Neural cell (in vitro differentiated cells): Measurements from ENCODE around the gene FAM200B. TPM values are rescaled to one million over a fixed set of nuclear protein-coding genes. Genes with fewer than 3 reads are reported as not detected.

Experiments used
- H2AFZ ChIP-seq: fragments of 200-600, 300-800 bp; sonication (generic), shearing (Covaris generic); 2 replicates; pipeline ENCODE4 v1.6.0; 2014; ENCODE audit warnings: low read depth, mild to moderate bottlenecking, antibody characterized with exemption, low read length, moderate library complexity
- H3F3A ChIP-seq: fragments of 200-600 bp; shearing (Covaris generic); 2 replicates; pipeline ENCODE4 v1.6.1; 2016; ENCODE audit warnings: mild to moderate bottlenecking, moderate library complexity, mixed read lengths, antibody characterized with exemption, low read length; ENCODE audit not compliant: insufficient read depth, poor library complexity, severe bottlenecking
- H3K27ac ChIP-seq: fragments of 200-600, 300-800 bp; sonication (generic), shearing (Covaris generic); 2 replicates; pipeline ENCODE4 v1.5.1; 2014; ENCODE audit warnings: mild to moderate bottlenecking, low read length, moderate library complexity
- H3K27me3 ChIP-seq: fragments of 300-800, 200-600 bp; sonication (generic), shearing (Covaris generic); 2 replicates; pipeline ENCODE4 v1.6.0; 2014; ENCODE audit warnings: mild to moderate bottlenecking, low read depth, low read length, moderate library complexity; ENCODE audit not compliant: insufficient read depth
- H3K36me3 ChIP-seq: fragments of 300-800, 200-600 bp; sonication (generic), shearing (Covaris generic); 2 replicates; pipeline ENCODE4 v1.5.1; 2014; ENCODE audit warnings: mild to moderate bottlenecking, antibody characterized with exemption, low read length, moderate library complexity; ENCODE audit not compliant: insufficient read depth
- H3K4me2 ChIP-seq: fragments of 300-800, 200-600 bp; sonication (generic), shearing (Covaris generic); 2 replicates; pipeline ENCODE4 v1.6.0; 2014; ENCODE audit warnings: mild to moderate bottlenecking, low read length
- H3K4me3 ChIP-seq: fragments of 300-800, 200-600 bp; sonication (generic), shearing (Covaris generic); 2 replicates; pipeline ENCODE4 v1.5.1; 2014; ENCODE audit warnings: mild to moderate bottlenecking, low read length, moderate library complexity
- H3K79me2 ChIP-seq: fragments of 200-600 bp; shearing (Covaris generic); replicated peaks from 2 replicates; pipeline ENCODE4 v1.6.0; 2014; ENCODE audit warnings: mild to moderate bottlenecking, low read length, moderate library complexity; ENCODE audit not compliant: insufficient read depth
- H3K9ac ChIP-seq: fragments of 300-800, 200-600 bp; sonication (generic), shearing (Covaris generic); 2 replicates; pipeline ENCODE4 v1.6.1; 2016; ENCODE audit warnings: mild to moderate bottlenecking, low read length, mixed read lengths
- H3K9me2 ChIP-seq: fragments of 200-600 bp; shearing (Covaris generic); 2 replicates; pipeline ENCODE4 v1.6.1; 2016; ENCODE audit warnings: mild to moderate bottlenecking, low read length, mixed read lengths; ENCODE audit not compliant: insufficient read depth
- H3K9me3 ChIP-seq: fragments of 200-600, 300-800 bp; sonication (generic), shearing (Covaris generic); 2 replicates; pipeline ENCODE4 v1.6.1; 2016; ENCODE audit warnings: mild to moderate bottlenecking, mixed run types, low read length, moderate library complexity, mixed read lengths
- H4K20me1 ChIP-seq: fragments of 200-600 bp; shearing (Covaris generic); 2 replicates; pipeline ENCODE4 v1.6.1; 2016; ENCODE audit warnings: mild to moderate bottlenecking, mixed run types; ENCODE audit not compliant: insufficient read depth
- EP300 ChIP-seq: fragments of 450-650 bp; conservative IDR thresholded peaks from 2 replicates; pipeline ENCODE4 v1.6.1; 2014; ENCODE audit warnings: antibody characterized with exemption, mild to moderate bottlenecking, moderate library complexity; ENCODE audit not compliant: poor library complexity, severe bottlenecking
- EZH2 ChIP-seq: fragments of 200-600, 300-800 bp; shearing (Covaris generic), sonication (generic); IDR thresholded peaks from 2 replicates; pipeline ENCODE4 v1.6.1; 2014; ENCODE audit warnings: antibody characterized with exemption, low read length, borderline replicate concordance, mild to moderate bottlenecking; ENCODE audit not compliant: insufficient read depth, poor library complexity, severe bottlenecking
- MXI1 ChIP-seq: fragments of 450-650 bp; conservative IDR thresholded peaks from 2 replicates; pipeline ENCODE4 v1.6.1; 2014; ENCODE audit warnings: antibody characterized with exemption, mild to moderate bottlenecking; ENCODE audit not compliant: poor library complexity, severe bottlenecking
- RAD21 ChIP-seq: fragments of 450-650 bp; conservative IDR thresholded peaks from 2 replicates; pipeline ENCODE4 v1.6.1; 2014; ENCODE audit warnings: antibody characterized with exemption, mild to moderate bottlenecking, moderate library complexity
- SMC3 ChIP-seq: fragments of 450-650 bp; conservative IDR thresholded peaks from 2 replicates; pipeline ENCODE4 v1.6.1; 2014; ENCODE audit warnings: antibody characterized with exemption, mild to moderate bottlenecking, moderate library complexity; ENCODE audit not compliant: poor library complexity
- polyA plus RNA-seq: library from polyadenylated mRNA; depleted of rRNA; stranded (reverse); fragments of >200 nt; gene quantifications from 2 replicates; pipeline ENCODE4 v1.2.3, GENCODE V29; 2014
- TF ChIP-seq, protein P1 (sequence below): fragments of 450-650 bp; IDR thresholded peaks from 2 replicates; pipeline ENCODE4 v1.5.1; 2014; ENCODE audit warnings: antibody characterized with exemption, mild to moderate bottlenecking, moderate library complexity; ENCODE audit not compliant: poor library complexity, severe bottlenecking

Gene FAM200B
- polyA plus RNA-seq, 1 donor from 2014 or later, result 238 TPM

DNA sequence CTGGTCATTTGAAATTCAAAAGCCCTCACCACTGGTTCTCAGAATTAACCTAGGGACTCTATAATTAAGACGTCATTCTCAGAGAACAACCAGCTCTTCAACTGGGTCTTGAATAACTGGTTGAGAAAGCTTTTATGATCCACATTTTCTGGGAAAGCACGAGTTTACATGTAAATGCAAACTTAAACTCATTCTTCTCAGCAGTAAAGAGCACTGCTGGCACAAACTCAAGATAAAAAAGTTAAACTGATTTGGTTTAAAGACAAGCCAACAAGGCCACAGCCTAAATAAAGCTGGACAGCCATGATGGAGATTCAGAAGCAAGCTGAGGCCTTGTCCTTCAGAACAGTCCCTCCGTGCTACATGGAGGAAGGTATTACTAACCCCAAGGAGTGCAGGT, 34.5 kb downstream of the FAM200B start:
- no peak for TF ChIP-seq EZH2
- TF ChIP-seq RAD21, result no peak
- TF ChIP-seq EP300, result no peak
- TF ChIP-seq MXI1, result no peak
- no peak for TF ChIP-seq SMC3
- TF ChIP-seq, protein P1, sequence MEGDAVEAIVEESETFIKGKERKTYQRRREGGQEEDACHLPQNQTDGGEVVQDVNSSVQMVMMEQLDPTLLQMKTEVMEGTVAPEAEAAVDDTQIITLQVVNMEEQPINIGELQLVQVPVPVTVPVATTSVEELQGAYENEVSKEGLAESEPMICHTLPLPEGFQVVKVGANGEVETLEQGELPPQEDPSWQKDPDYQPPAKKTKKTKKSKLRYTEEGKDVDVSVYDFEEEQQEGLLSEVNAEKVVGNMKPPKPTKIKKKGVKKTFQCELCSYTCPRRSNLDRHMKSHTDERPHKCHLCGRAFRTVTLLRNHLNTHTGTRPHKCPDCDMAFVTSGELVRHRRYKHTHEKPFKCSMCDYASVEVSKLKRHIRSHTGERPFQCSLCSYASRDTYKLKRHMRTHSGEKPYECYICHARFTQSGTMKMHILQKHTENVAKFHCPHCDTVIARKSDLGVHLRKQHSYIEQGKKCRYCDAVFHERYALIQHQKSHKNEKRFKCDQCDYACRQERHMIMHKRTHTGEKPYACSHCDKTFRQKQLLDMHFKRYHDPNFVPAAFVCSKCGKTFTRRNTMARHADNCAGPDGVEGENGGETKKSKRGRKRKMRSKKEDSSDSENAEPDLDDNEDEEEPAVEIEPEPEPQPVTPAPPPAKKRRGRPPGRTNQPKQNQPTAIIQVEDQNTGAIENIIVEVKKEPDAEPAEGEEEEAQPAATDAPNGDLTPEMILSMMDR, result no peak
- Histone ChIP-seq H3K4me3 (no peak overlapping the region), H3F3A (no peaks in the 10 kb centered on the region), H3K9me2 (no peaks in the 10 kb centered on the region), H2AFZ (no peak overlapping the region), H4K20me1 (no peaks in the 10 kb centered on the region), H3K4me2 (no peak overlapping the region), H3K9ac (no peak overlapping the region), H3K36me3 (no peaks in the 10 kb centered on the region), H3K79me2 (no peaks in the 10 kb centered on the region), H3K9me3 (no peaks in the 10 kb centered on the region), H3K27ac (no peak overlapping the region), H3K27me3 (no peaks in the 10 kb centered on the region)

DNA sequence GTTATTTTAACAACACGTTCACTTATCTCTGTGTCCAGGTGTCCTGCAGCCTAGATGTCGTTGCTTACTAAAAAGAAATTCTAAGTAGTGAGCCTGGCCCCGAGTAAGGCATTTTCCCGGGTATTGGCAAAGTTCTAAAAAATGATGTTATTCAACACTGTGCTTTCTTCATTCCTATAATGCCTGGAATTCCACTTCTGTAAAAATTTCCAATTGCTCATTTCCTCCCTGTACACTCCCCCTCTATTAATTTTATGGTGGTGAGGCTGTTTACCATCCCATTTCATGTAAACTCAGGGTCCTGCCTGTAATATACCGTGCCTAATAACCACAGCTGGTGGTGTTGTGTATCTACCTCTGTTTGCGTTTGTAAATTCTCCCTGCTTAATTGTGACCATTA, 35.5 kb downstream of the FAM200B start:
- H2AFZ ChIP-seq, result no peak overlapping the region
- no peak overlapping the region for H3K4me2 ChIP-seq
- H3K4me3 ChIP-seq, result no peak overlapping the region
- TF ChIP-seq MXI1, result no peak
- TF ChIP-seq EZH2, result no peak
- H3K9me3 ChIP-seq, result no peaks in the 10 kb centered on the region
- H3F3A ChIP-seq, result no peaks in the 10 kb centered on the region
- H3K36me3 ChIP-seq, result no peaks in the 10 kb centered on the region
- H3K79me2 ChIP-seq, result no peaks in the 10 kb centered on the region
- no peaks in the 10 kb centered on the region for H3K27me3 ChIP-seq
- H3K9ac ChIP-seq, result no peak overlapping the region
- H4K20me1 ChIP-seq, result no peaks in the 10 kb centered on the region
- H3K9me2 ChIP-seq, result no peaks in the 10 kb centered on the region
- H3K27ac ChIP-seq, result no peak overlapping the region

DNA sequence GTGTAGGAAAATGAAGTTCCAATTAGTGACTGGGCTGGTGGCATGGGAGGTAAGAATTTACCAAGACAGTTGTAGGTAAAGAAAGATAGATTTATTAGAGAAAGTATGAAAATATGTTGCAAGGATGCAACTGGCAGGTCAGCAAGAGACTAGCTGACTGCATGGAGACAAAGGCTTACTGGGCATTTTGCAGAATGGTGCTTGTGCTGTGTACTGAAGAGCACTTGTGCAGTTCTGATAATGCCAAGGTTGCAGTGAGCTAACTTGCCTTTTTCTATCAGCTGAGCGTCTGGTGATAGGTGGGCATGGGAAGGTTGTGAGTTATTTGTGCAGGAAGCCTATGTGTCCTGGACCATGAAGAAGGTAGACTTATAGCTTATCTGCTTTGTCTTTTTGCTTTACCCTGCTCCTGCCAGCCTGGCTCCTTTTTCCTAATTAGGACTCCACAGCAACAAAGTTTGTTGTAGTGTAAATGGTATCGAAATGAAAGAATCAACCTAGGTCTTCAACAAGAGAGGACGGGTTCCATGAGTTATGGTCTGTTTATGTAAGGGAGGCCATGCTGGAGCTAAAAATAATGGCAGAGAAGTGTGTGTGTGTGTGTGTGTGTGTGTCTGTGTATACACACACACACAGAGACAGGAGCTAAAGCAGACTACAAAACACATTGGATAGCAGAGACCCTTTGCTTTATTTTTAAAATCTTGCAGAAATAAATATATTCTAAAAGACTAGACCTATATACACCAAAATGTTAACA, 36.2 kb downstream of the FAM200B start:
- no peaks in the 10 kb centered on the region for H3K27me3 ChIP-seq
- no peak overlapping the region for H3K27ac ChIP-seq
- H3K4me2 ChIP-seq, result no peak overlapping the region
- H3K36me3 ChIP-seq, result no peaks in the 10 kb centered on the region
- no peaks in the 10 kb centered on the region for H3F3A ChIP-seq
- no peaks in the 10 kb centered on the region for H3K9me3 ChIP-seq
- H3K4me3 ChIP-seq, result no peak overlapping the region
- TF ChIP-seq SMC3 (no peak), RAD21 (no peak), EZH2 (no peak)
- H3K9me2 ChIP-seq, result no peaks in the 10 kb centered on the region
- no peak overlapping the region for H3K9ac ChIP-seq
- H3K79me2 ChIP-seq, result no peaks in the 10 kb centered on the region
- no peaks in the 10 kb centered on the region for H4K20me1 ChIP-seq
- no peak overlapping the region for H2AFZ ChIP-seq
